ENCODE data around the gene F2RL3.

The F2RL3 gene

GRCh38 chr19:16851031-16851712 is 37.6 kb upstream of the F2RL3 start:
- TF ChIP-seq EZH2 (IDR thresholded peaks at IDR 0.05; ENCODE audit: borderline replicate concordance, low read length) (no peak), CTCF (IDR thresholded peaks at IDR 0.05; ENCODE audit: low read length) (no peak)
- Histone ChIP-seq H3K79me2 (ENCODE audit: insufficient read depth, low read length) (no peaks in the 10 kb centered on the region), H3K27me3 (ENCODE audit: insufficient read depth, low read length) (no peaks in the 10 kb centered on the region), H4K20me1 (ENCODE audit: insufficient read depth, low read length) (no peaks in the 10 kb centered on the region), H3K27ac (ENCODE audit: low read depth, low read length, poor library complexity, severe bottlenecking) (no peak overlapping the region), H2AFZ (ENCODE audit: low read length) (no peak overlapping the region), H3K9me2 (ENCODE audit: low read depth, low read length) (no peaks in the 10 kb centered on the region), H3K9ac (ENCODE audit: low read length) (no peak overlapping the region), H3K9me3 (ENCODE audit: low read length) (no peaks in the 10 kb centered on the region), H3F3A (ENCODE audit: insufficient read depth, low read length) (no peaks in the 10 kb centered on the region), H3K4me1 (ENCODE audit: insufficient read depth, low read length, severe bottlenecking) (no peaks in the 10 kb centered on the region), H3K36me3 (ENCODE audit: insufficient read depth, low read length) (peaks cover 83% of the 10 kb centered on the region), H3K4me3 (ENCODE audit: low read depth, low read length, poor library complexity, severe bottlenecking) (no peak overlapping the region), H3K4me2 (ENCODE audit: low read length) (no peak overlapping the region)

GRCh38 chr19:16853066-16853465 is 35.7 kb upstream of the F2RL3 start:
- Histone ChIP-seq H4K20me1 (ENCODE audit: insufficient read depth, low read length) (no peaks in the 10 kb centered on the region), H3K9ac (ENCODE audit: low read length) (no peak overlapping the region), H3K9me2 (ENCODE audit: low read depth, low read length) (no peaks in the 10 kb centered on the region), H3K4me1 (ENCODE audit: insufficient read depth, low read length, severe bottlenecking) (no peaks in the 10 kb centered on the region), H3K79me2 (ENCODE audit: insufficient read depth, low read length) (no peaks in the 10 kb centered on the region), H3F3A (ENCODE audit: insufficient read depth, low read length) (no peaks in the 10 kb centered on the region), H2AFZ (ENCODE audit: low read length) (no peak overlapping the region), H3K36me3 (ENCODE audit: insufficient read depth, low read length) (peaks cover 64% of the 10 kb centered on the region), H3K27ac (ENCODE audit: low read depth, low read length, poor library complexity, severe bottlenecking) (no peak overlapping the region), H3K27me3 (ENCODE audit: insufficient read depth, low read length) (no peaks in the 10 kb centered on the region), H3K9me3 (ENCODE audit: low read length) (no peaks in the 10 kb centered on the region), H3K4me3 (ENCODE audit: low read depth, low read length, poor library complexity, severe bottlenecking) (no peak overlapping the region), H3K4me2 (ENCODE audit: low read length) (no peak overlapping the region)
- TF ChIP-seq EZH2 (IDR thresholded peaks at IDR 0.05; ENCODE audit: borderline replicate concordance, low read length) = no peak
- TF ChIP-seq CTCF (IDR thresholded peaks at IDR 0.05; ENCODE audit: low read length) = no peak

- TF ChIP-seq EZH2 (IDR thresholded peaks at IDR 0.05; ENCODE audit: borderline replicate concordance, low read length) (no peak), CTCF (IDR thresholded peaks at IDR 0.05; ENCODE audit: low read length) (no peak)
- no peaks in the 10 kb centered on the region for H3K79me2 ChIP-seq (ENCODE audit: insufficient read depth, low read length)
Observed at GRCh38 chr19:16856091-16856490, 32.7 kb upstream of the F2RL3 start.

More at GRCh38 chr19:16856091-16856490, 32.7 kb upstream of the F2RL3 start:
- H3K4me3 ChIP-seq (ENCODE audit: low read depth, low read length, poor library complexity, severe bottlenecking) = no peak overlapping the region
- no peak overlapping the region for H3K27ac ChIP-seq (ENCODE audit: low read depth, low read length, poor library complexity, severe bottlenecking)
- no peak overlapping the region for H2AFZ ChIP-seq (ENCODE audit: low read length)
- no peak overlapping the region for H3K4me2 ChIP-seq (ENCODE audit: low read length)
- H3K9me2 ChIP-seq (ENCODE audit: low read depth, low read length) = no peaks in the 10 kb centered on the region
- peaks cover 37% of the 10 kb centered on the region for H3K36me3 ChIP-seq (ENCODE audit: insufficient read depth, low read length)
- H4K20me1 ChIP-seq (ENCODE audit: insufficient read depth, low read length) = no peaks in the 10 kb centered on the region
- H3F3A ChIP-seq (ENCODE audit: insufficient read depth, low read length) = no peaks in the 10 kb centered on the region
- no peaks in the 10 kb centered on the region for H3K27me3 ChIP-seq (ENCODE audit: insufficient read depth, low read length)
- H3K4me1 ChIP-seq (ENCODE audit: insufficient read depth, low read length, severe bottlenecking) = no peaks in the 10 kb centered on the region
- H3K9me3 ChIP-seq (ENCODE audit: low read length) = no peaks in the 10 kb centered on the region
- H3K9ac ChIP-seq (ENCODE audit: low read length) = no peak overlapping the region

All from OCI-LY1 (cell line).